H9 (cell line): Measurements from ENCODE around the gene SCGB2B2. TPM values are rescaled to one million over a fixed set of nuclear protein-coding genes. Genes with fewer than 3 reads are reported as not detected.

Source experiments
- DNase-seq: peaks from one replicate; pipeline ENCODE4 v3.0.0-alpha.2; 2017
- H2AFZ ChIP-seq: one replicate; pipeline ENCODE4 v1.6.1; 2013; ENCODE audit warnings: mild to moderate bottlenecking, low read length, control low read depth, moderate library complexity
- H2AK5ac ChIP-seq: 2 replicates; pipeline ENCODE4 v1.6.1; 2013; ENCODE audit warnings: low read length, control low read depth, mixed read lengths; ENCODE audit not compliant: insufficient read length
- H2BK120ac ChIP-seq: one replicate; pipeline ENCODE4 v1.6.1; 2013; ENCODE audit warnings: low read depth, mild to moderate bottlenecking, low read length, control low read depth, inconsistent platforms; ENCODE audit not compliant: poor library complexity, severe bottlenecking
- H2BK12ac ChIP-seq: 2 replicates; pipeline ENCODE4 v1.6.1; 2013; ENCODE audit warnings: low read length, control low read depth, mixed read lengths, low read depth; ENCODE audit not compliant: insufficient read length
- H2BK15ac ChIP-seq: 2 replicates; pipeline ENCODE4 v1.6.1; 2013; ENCODE audit warnings: low read depth, low read length, control low read depth
- H2BK20ac ChIP-seq: one replicate; pipeline ENCODE4 v1.6.1; 2013; ENCODE audit warnings: low read depth, mild to moderate bottlenecking, low read length, control low read depth, inconsistent platforms; ENCODE audit not compliant: poor library complexity, severe bottlenecking
- H2BK5ac ChIP-seq: 2 replicates; pipeline ENCODE4 v1.6.1; 2013; ENCODE audit warnings: low read length, control low read depth, mixed read lengths; ENCODE audit not compliant: insufficient read length
- H3K14ac ChIP-seq: 2 replicates; pipeline ENCODE4 v1.6.1; 2013; ENCODE audit warnings: low read length, control low read depth; ENCODE audit not compliant: insufficient read depth
- H3K18ac ChIP-seq: 2 replicates; pipeline ENCODE4 v1.6.1; 2013; ENCODE audit warnings: low read depth, mild to moderate bottlenecking, mixed read lengths, low read length, control low read depth; ENCODE audit not compliant: insufficient read length
- H3K23ac ChIP-seq: 2 replicates; pipeline ENCODE4 v1.6.1; 2013; ENCODE audit warnings: low read length, control low read depth, mixed read lengths, low read depth; ENCODE audit not compliant: insufficient read length
- H3K23me2 ChIP-seq: 2 replicates; pipeline ENCODE4 v1.6.1; 2013; ENCODE audit warnings: low read depth, mild to moderate bottlenecking, mixed read lengths, low read length, control low read depth; ENCODE audit not compliant: insufficient read length, poor library complexity, severe bottlenecking
- H3K27ac ChIP-seq: 2 replicates; pipeline ENCODE4 v1.5.1; 2013; ENCODE audit warnings: low read length, control low read depth, mixed read lengths, low read depth; ENCODE audit not compliant: insufficient read length
- H3K27me3 ChIP-seq: 2 replicates; pipeline ENCODE4 v1.6.1; 2013; ENCODE audit warnings: low read length, control low read depth, inconsistent platforms; ENCODE audit not compliant: insufficient read depth
- H3K4ac ChIP-seq: 2 replicates; pipeline ENCODE4 v1.6.1; 2013; ENCODE audit warnings: low read depth, mild to moderate bottlenecking, control low read depth, inconsistent platforms, low read length, moderate library complexity
- H3K4me1 ChIP-seq: 2 replicates; pipeline ENCODE4 v1.6.1; 2013; ENCODE audit warnings: low read length, control low read depth, inconsistent platforms; ENCODE audit not compliant: insufficient read depth
- H3K4me2 ChIP-seq: 2 replicates; pipeline ENCODE4 v1.6.1; 2013; ENCODE audit warnings: low read length, control low read depth, mixed read lengths; ENCODE audit not compliant: insufficient read length, insufficient read depth
- H3K56ac ChIP-seq: 2 replicates; pipeline ENCODE4 v1.6.1; 2013; ENCODE audit warnings: low read depth, mild to moderate bottlenecking, mixed read lengths, low read length, control low read depth; ENCODE audit not compliant: insufficient read length
- H3K79me1 ChIP-seq: 2 replicates; pipeline ENCODE4 v1.6.1; 2013; ENCODE audit warnings: low read depth, mild to moderate bottlenecking, moderate library complexity, low read length, control low read depth, inconsistent platforms; ENCODE audit not compliant: insufficient read depth, poor library complexity, severe bottlenecking
- H3K79me2 ChIP-seq: 2 replicates; pipeline ENCODE4 v1.6.1; 2013; ENCODE audit warnings: low read length, control low read depth, inconsistent platforms; ENCODE audit not compliant: insufficient read depth
- H3K9ac ChIP-seq: 2 replicates; pipeline ENCODE4 v1.6.1; 2013; ENCODE audit warnings: low read length, control low read depth, mixed read lengths; ENCODE audit not compliant: insufficient read length; ENCODE audit errors: extremely low read depth
- H3K9me3 ChIP-seq: one replicate; pipeline ENCODE4 v1.6.1; 2013; ENCODE audit warnings: low read depth, low read length, inconsistent platforms; ENCODE audit not compliant: control insufficient read depth
- H3T11ph ChIP-seq: one replicate; pipeline ENCODE4 v1.6.1; 2013; ENCODE audit warnings: mild to moderate bottlenecking, low read length, control low read depth, inconsistent platforms
- H4K20me1 ChIP-seq: one replicate; pipeline ENCODE4 v1.6.1; 2013; ENCODE audit not compliant: control insufficient read depth, insufficient read length, insufficient read depth
- H4K5ac ChIP-seq: 2 replicates; pipeline ENCODE4 v1.6.1; 2013; ENCODE audit warnings: low read depth, mild to moderate bottlenecking, mixed read lengths, low read length, control low read depth; ENCODE audit not compliant: insufficient read length
- H4K8ac ChIP-seq: replicated peaks from 2 replicates; pipeline ENCODE4 v1.6.1; 2013; ENCODE audit warnings: low read length, control low read depth, mixed read lengths, low read depth; ENCODE audit not compliant: insufficient read length
- H4K91ac ChIP-seq: 2 replicates; pipeline ENCODE4 v1.6.1; 2013; ENCODE audit warnings: low read depth, mild to moderate bottlenecking, moderate library complexity, mixed read lengths, low read length, control low read depth; ENCODE audit not compliant: insufficient read length
- H3K27ac Mint-ChIP-seq, 3 experiments: 2 replicates in 2 of 3; 3 replicates in 1 of 3; pipeline ENCODE4 v1.8.0; 2020 to 2021; ENCODE audit warnings: mixed read lengths in 3 of 3, mild to moderate bottlenecking in 1 of 3, moderate library complexity in 1 of 3
- H3K27me3 Mint-ChIP-seq: 2 replicates; pipeline ENCODE4 v1.8.0; 2021; ENCODE audit warnings: low read depth, mild to moderate bottlenecking, moderate library complexity, mixed read lengths
- H3K36me3 Mint-ChIP-seq, 3 experiments: 2 replicates in 2 of 3; 3 replicates in 1 of 3; pipeline ENCODE4 v1.8.0; 2020 to 2021; ENCODE audit warnings: low read depth in 3 of 3, mixed read lengths in 3 of 3; ENCODE audit not compliant: insufficient read depth in 1 of 3
- H3K4me1 Mint-ChIP-seq, 2 experiments: 2 replicates each; pipeline ENCODE4 v1.8.0; 2020; ENCODE audit warnings: mixed read lengths in 2 of 2
- H3K4me3 Mint-ChIP-seq, 2 experiments: 2 replicates in 1 of 2; 3 replicates in 1 of 2; pipeline ENCODE4 v1.8.0; 2020 to 2021; ENCODE audit warnings: mild to moderate bottlenecking in 2 of 2, mixed read lengths in 2 of 2, moderate library complexity in 1 of 2
- H3K9me3 Mint-ChIP-seq, 2 experiments: 2 replicates in 1 of 2; 3 replicates in 1 of 2; pipeline ENCODE4 v1.8.0; 2020; ENCODE audit warnings: mild to moderate bottlenecking in 2 of 2, mixed read lengths in 2 of 2, moderate library complexity in 1 of 2
- CTCF ChIP-seq: fragments of 200-600 bp; sonication (generic); conservative IDR thresholded peaks from 3 replicates; pipeline ENCODE4 v1.8.0; 2021; ENCODE audit warnings: antibody characterized with exemption, mild to moderate bottlenecking
- WGBS: extraction: QIAGEN DNeasy Blood & Tissue Kit; methylation state at CpG from one replicate; pipeline ENCODE4 v1.1.7; 2013; ENCODE audit warnings: missing lambda C conversion rate, low lambda C conversion rate, mixed read lengths; ENCODE audit not compliant: insufficient read length; ENCODE audit errors: extremely low coverage; 5-methylcytosine and 5-hydroxymethylcytosine counted together
- total RNA-seq: library from RNA; stranded (reverse); gene quantifications from 2 replicates; pipeline ENCODE4 v1.2.1, GENCODE V29; 2021

The SCGB2B2 gene
- total RNA-seq, 1 experiment from 2014 or later: not detected

DNA sequence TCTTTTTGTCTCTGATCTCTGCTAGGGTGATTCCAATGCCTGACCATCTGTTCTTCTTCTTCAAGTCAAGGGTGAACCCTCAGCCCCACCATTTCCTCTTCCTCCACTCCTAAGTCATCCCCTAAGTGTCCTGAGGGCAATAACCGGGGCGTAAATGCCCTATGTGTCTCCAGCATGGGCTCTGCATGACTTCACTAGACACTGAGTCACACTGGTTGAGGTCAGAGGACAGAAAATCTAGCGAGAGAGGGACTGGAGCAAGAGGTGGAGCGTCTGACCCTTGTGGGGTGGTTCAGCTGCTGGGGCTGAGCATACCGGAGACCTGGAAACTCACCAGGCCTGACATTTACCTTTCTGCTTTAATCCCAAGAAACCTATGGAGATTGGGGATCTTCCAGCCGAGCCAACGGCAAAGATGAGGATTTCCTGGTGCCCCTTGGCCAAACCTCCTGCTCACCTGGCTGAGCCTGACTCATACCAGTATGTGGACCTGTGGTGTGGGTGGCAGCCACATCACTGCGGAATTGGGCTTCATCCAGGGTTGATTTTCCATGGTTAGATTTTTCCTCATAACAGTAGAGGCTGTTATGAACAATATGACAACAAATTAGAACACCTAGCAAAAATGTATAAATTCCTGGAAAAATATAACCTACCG is 26.9 kb downstream of the SCGB2B2 start:
- H3K9me3 Mint-ChIP-seq: peaks cover 50 to 91% of the 10 kb centered on the region in 2 experiments
- H4K20me1 ChIP-seq: no peaks in the 10 kb centered on the region
- no peak for DNase-seq
- WGBS: no CpG with 5 or more reads among the region's 9 CpGs
- TF ChIP-seq CTCF: no peak
- no peak overlapping the region for H3K27ac ChIP-seq
- H3K36me3 Mint-ChIP-seq: peaks cover 2 to 12% (median 2%) of the 10 kb centered on the region in 3 experiments; a peak in 4 of 7 replicates
- no peak overlapping the region for H2BK12ac ChIP-seq
- H2AK5ac ChIP-seq: no peak overlapping the region
- no peak overlapping the region for H2BK5ac ChIP-seq
- no peak overlapping the region for H2BK15ac ChIP-seq
- H3K23ac ChIP-seq: no peak overlapping the region
- no peak overlapping the region for H2AFZ ChIP-seq
- no peak overlapping the region for H3K56ac ChIP-seq
- no peaks in the 10 kb centered on the region for H3K79me2 ChIP-seq
- no peak overlapping the region for H3T11ph ChIP-seq
- H3K27me3 ChIP-seq: no peaks in the 10 kb centered on the region
- H3K14ac ChIP-seq: no peak overlapping the region
- no peak overlapping the region for H4K8ac ChIP-seq
- no peak overlapping the region for H2BK120ac ChIP-seq
- no peak overlapping the region for H3K4ac ChIP-seq
- H3K27me3 Mint-ChIP-seq: peaks cover 13% of the 10 kb centered on the region
- peaks cover 0 to 4% of the 10 kb centered on the region in 2 experiments; a peak in 2 of 4 replicates for H3K4me1 Mint-ChIP-seq
- no peak overlapping the region for H4K5ac ChIP-seq
- no peaks in the 10 kb centered on the region for H3K79me1 ChIP-seq
- H4K91ac ChIP-seq: no peak overlapping the region
- no peaks in the 10 kb centered on the region for H3K23me2 ChIP-seq
- H3K4me1 ChIP-seq: no peaks in the 10 kb centered on the region
- H3K4me2 ChIP-seq: no peak overlapping the region
- H3K18ac ChIP-seq: no peak overlapping the region
- no peak overlapping the region for H2BK20ac ChIP-seq
- H3K27ac Mint-ChIP-seq: no peak overlapping the region
- H3K9me3 ChIP-seq: no peaks in the 10 kb centered on the region
- no peak overlapping the region for H3K4me3 Mint-ChIP-seq
- no peak overlapping the region for H3K9ac ChIP-seq
